OCI-LY1 (cell line): ENCODE results near the gene CIPC.

Source experiments
- H2AFZ ChIP-seq: fragments of 200-600 bp; sonication (generic), shearing (Covaris generic); 2 replicates; pipeline ENCODE4 v1.6.0; 2014; ENCODE audit warnings: antibody characterized with exemption, mild to moderate bottlenecking, low read length
- H3F3A ChIP-seq: fragments of 200-600 bp; sonication (generic), shearing (Covaris generic); 2 replicates; pipeline ENCODE4 v1.6.0; 2014; ENCODE audit warnings: mild to moderate bottlenecking, antibody characterized with exemption, low read length, moderate library complexity; ENCODE audit not compliant: insufficient read depth
- H3K27ac ChIP-seq: fragments of 200-600 bp; sonication (generic); 2 replicates; pipeline ENCODE4 v1.5.1; 2014; ENCODE audit warnings: low read length, mixed run types, mild to moderate bottlenecking, low read depth; ENCODE audit not compliant: poor library complexity, severe bottlenecking
- H3K27me3 ChIP-seq: fragments of 200-600 bp; sonication (generic); 2 replicates; pipeline ENCODE4 v1.6.0; 2014; ENCODE audit warnings: antibody characterized with exemption, mild to moderate bottlenecking, low read length, moderate library complexity; ENCODE audit not compliant: insufficient read depth
- H3K36me3 ChIP-seq: fragments of 200-600 bp; sonication (generic); 2 replicates; pipeline ENCODE4 v1.6.1; 2014; ENCODE audit warnings: mild to moderate bottlenecking, antibody characterized with exemption, low read length, moderate library complexity, mixed read lengths; ENCODE audit not compliant: insufficient read depth
- H3K4me1 ChIP-seq: fragments of 200-600 bp; sonication (generic); 2 replicates; pipeline ENCODE4 v1.5.1; 2014; ENCODE audit warnings: mild to moderate bottlenecking, low read length, moderate library complexity; ENCODE audit not compliant: insufficient read depth, severe bottlenecking
- H3K4me2 ChIP-seq: fragments of 200-600 bp; sonication (generic), shearing (Covaris generic); 2 replicates; pipeline ENCODE4 v1.6.1; 2014; ENCODE audit warnings: low read length
- H3K4me3 ChIP-seq: fragments of 200-600 bp; sonication (generic); 2 replicates; pipeline ENCODE4 v1.5.1; 2014; ENCODE audit warnings: low read length, low read depth, mild to moderate bottlenecking, mixed read lengths; ENCODE audit not compliant: poor library complexity, severe bottlenecking
- H3K79me2 ChIP-seq: fragments of 200-600 bp; shearing (Covaris generic); 2 replicates; pipeline ENCODE4 v1.6.1; 2016; ENCODE audit warnings: mixed run types, low read length, mixed read lengths; ENCODE audit not compliant: insufficient read depth
- H3K9ac ChIP-seq: fragments of 200-600 bp; sonication (generic), shearing (Covaris generic); 2 replicates; pipeline ENCODE4 v1.6.1; 2014; ENCODE audit warnings: mild to moderate bottlenecking, low read length, mixed read lengths
- H3K9me2 ChIP-seq: fragments of 200-600 bp; sonication (generic), shearing (Covaris generic); 2 replicates; pipeline ENCODE4 v1.6.1; 2014; ENCODE audit warnings: low read depth, mild to moderate bottlenecking, low read length, mixed read lengths
- H3K9me3 ChIP-seq: fragments of 200-600 bp; shearing (Covaris generic); 2 replicates; pipeline ENCODE4 v1.6.1; 2014; ENCODE audit warnings: low read length, mixed read lengths
- H4K20me1 ChIP-seq: fragments of 200-600 bp; sonication (generic), shearing (Covaris generic); 2 replicates; pipeline ENCODE4 v1.6.0; 2016; ENCODE audit warnings: mild to moderate bottlenecking, low read length; ENCODE audit not compliant: insufficient read depth
- CTCF ChIP-seq: fragments of 200-600 bp; sonication (generic), shearing (Covaris generic); IDR thresholded peaks from 2 replicates; pipeline ENCODE4 v1.5.1; 2017; ENCODE audit warnings: mild to moderate bottlenecking, antibody characterized with exemption, low read length, moderate library complexity, mixed read lengths
- EZH2 ChIP-seq: fragments of 200-600 bp; sonication (generic), shearing (Covaris generic); IDR thresholded peaks from 2 replicates; pipeline ENCODE4 v1.8.0; 2017; ENCODE audit warnings: borderline replicate concordance, mixed run types, mild to moderate bottlenecking, antibody characterized with exemption, low read length, moderate library complexity, mixed read lengths

The CIPC gene

GRCh38 chr14:77071938-77072388, 26.1 kb upstream of the CIPC start:
- Histone ChIP-seq H3K9ac (no peak overlapping the region), H3K36me3 (no peaks in the 10 kb centered on the region), H4K20me1 (no peaks in the 10 kb centered on the region), H3K4me3 (no peak overlapping the region), H3K27me3 (peaks cover 11% of the 10 kb centered on the region), H2AFZ (no peak overlapping the region), H3K4me1 (no peaks in the 10 kb centered on the region), H3K79me2 (no peaks in the 10 kb centered on the region), H3K9me3 (no peaks in the 10 kb centered on the region), H3K27ac (no peak overlapping the region), H3K4me2 (no peak overlapping the region), H3K9me2 (no peaks in the 10 kb centered on the region), H3F3A (no peaks in the 10 kb centered on the region)
- no peak for TF ChIP-seq EZH2
- no peak for TF ChIP-seq CTCF

GRCh38 chr14:77074969-77075368, 23.1 kb upstream of the CIPC start:
- Histone ChIP-seq H3K9me3 (no peaks in the 10 kb centered on the region), H3K9ac (no peak overlapping the region), H3K4me1 (no peaks in the 10 kb centered on the region), H3K36me3 (no peaks in the 10 kb centered on the region; the same call in 1 of the 2 replicates), H3K4me2 (no peak overlapping the region), H3K79me2 (no peaks in the 10 kb centered on the region), H3F3A (no peaks in the 10 kb centered on the region), H3K9me2 (no peaks in the 10 kb centered on the region), H3K4me3 (no peak overlapping the region), H4K20me1 (no peaks in the 10 kb centered on the region), H2AFZ (no peak overlapping the region), H3K27me3 (peaks cover 11% of the 10 kb centered on the region), H3K27ac (no peak overlapping the region)
- TF ChIP-seq CTCF = no peak
- TF ChIP-seq EZH2 = no peak

GRCh38 chr14:77076113-77076631, 21.9 kb upstream of the CIPC start:
- Histone ChIP-seq H3K4me3 (no peak overlapping the region), H2AFZ (no peak overlapping the region), H3K9ac (no peak overlapping the region), H4K20me1 (no peaks in the 10 kb centered on the region), H3K9me2 (no peaks in the 10 kb centered on the region), H3K4me1 (no peaks in the 10 kb centered on the region), H3K79me2 (no peaks in the 10 kb centered on the region), H3K9me3 (no peaks in the 10 kb centered on the region), H3K36me3 (no peaks in the 10 kb centered on the region; the same call in 1 of the 2 replicates), H3F3A (no peaks in the 10 kb centered on the region), H3K27ac (no peak overlapping the region), H3K4me2 (no peak overlapping the region), H3K27me3 (peaks cover 11% of the 10 kb centered on the region)
- no peak for TF ChIP-seq CTCF
- TF ChIP-seq EZH2 = no peak
